Colonic mucosa (tissue), 4 donors: ENCODE data around the gene NAP1L4. TPM values are rescaled to one million over a fixed set of nuclear protein-coding genes. Genes with fewer than 3 reads are reported as not detected.

Source experiments
- DNase-seq: peaks from one replicate; pipeline ENCODE4 v3.0.0-alpha.2; 2020
- H3K27ac ChIP-seq: fragments of 200-600 bp; one replicate; pipeline ENCODE4 v1.8.0; 2021
- H3K27me3 ChIP-seq: fragments of 200-600 bp; one replicate; pipeline ENCODE4 v1.8.0; 2021
- H3K36me3 ChIP-seq: fragments of 200-600 bp; one replicate; pipeline ENCODE4 v1.8.0; 2021
- H3K4me1 ChIP-seq: fragments of 200-600 bp; one replicate; pipeline ENCODE4 v1.8.0; 2021; ENCODE audit warnings: mild to moderate bottlenecking
- H3K4me3 ChIP-seq: fragments of 200-600 bp; one replicate; pipeline ENCODE4 v1.8.0; 2021
- H3K9ac ChIP-seq, 2 donors: one replicate each; pipeline ENCODE4 v1.7.0; 2013; ENCODE audit warnings: control low read depth in 2 of 2, low read depth in 2 of 2, low read length in 2 of 2
- H3K9me3 ChIP-seq: fragments of 200-600 bp; one replicate; pipeline ENCODE4 v1.8.0; 2021
- intact Hi-C: fragments of 100-400 bp; cut with DNase I; formaldehyde crosslinking; loops from one replicate; pipeline ENCODE4 v1.14.1; 2022
- total RNA-seq, 2 donors: library from RNA; stranded (reverse); fragmentation: NEBNext Ultra II Directional in 1 of 2; extraction: Animal tissue kit (Norgen Biotek cat#: 25700) in 1 of 2; gene quantifications; one replicate each; pipeline ENCODE4 v1.2.1, GENCODE V29; 2021
- TF ChIP-seq, protein P1 (sequence below): fragments of 200-600 bp; IDR thresholded peaks from one replicate; pipeline ENCODE4 v1.8.0; 2022; ENCODE audit warnings: antibody characterized with exemption, mild to moderate bottlenecking
- donor health status: healthy.
- donor health status: DM: no; HTN: no; CAD: no.
- donor health status: DM: no; HTN: no; CAD: no.

NAP1L4 gene
- total RNA-seq, 2 donors from 2014 or later, result 96.1 to 134 TPM

GRCh38 chr11:2934611-2935239 lies 57.4 kb downstream of the NAP1L4 start:
- H3K9me3 ChIP-seq, result no peaks in the 10 kb centered on the region
- intact Hi-C loops, result loop anchor here (5.0 kb wide), 1 partner anchor 42 kb away; no protein-coding TSS in a partner anchor

GRCh38 chr11:2934021-2934550 lies 58.0 kb downstream of the NAP1L4 start:
- Histone ChIP-seq H3K4me1 (no peaks in the 10 kb centered on the region), H3K27ac (no peak overlapping the region), H3K9me3 (no peaks in the 10 kb centered on the region), H3K9ac (no peak overlapping the region), H3K36me3 (no peaks in the 10 kb centered on the region), H3K4me3 (no peak overlapping the region), H3K27me3 (no peaks in the 10 kb centered on the region)
- TF ChIP-seq, protein P1, sequence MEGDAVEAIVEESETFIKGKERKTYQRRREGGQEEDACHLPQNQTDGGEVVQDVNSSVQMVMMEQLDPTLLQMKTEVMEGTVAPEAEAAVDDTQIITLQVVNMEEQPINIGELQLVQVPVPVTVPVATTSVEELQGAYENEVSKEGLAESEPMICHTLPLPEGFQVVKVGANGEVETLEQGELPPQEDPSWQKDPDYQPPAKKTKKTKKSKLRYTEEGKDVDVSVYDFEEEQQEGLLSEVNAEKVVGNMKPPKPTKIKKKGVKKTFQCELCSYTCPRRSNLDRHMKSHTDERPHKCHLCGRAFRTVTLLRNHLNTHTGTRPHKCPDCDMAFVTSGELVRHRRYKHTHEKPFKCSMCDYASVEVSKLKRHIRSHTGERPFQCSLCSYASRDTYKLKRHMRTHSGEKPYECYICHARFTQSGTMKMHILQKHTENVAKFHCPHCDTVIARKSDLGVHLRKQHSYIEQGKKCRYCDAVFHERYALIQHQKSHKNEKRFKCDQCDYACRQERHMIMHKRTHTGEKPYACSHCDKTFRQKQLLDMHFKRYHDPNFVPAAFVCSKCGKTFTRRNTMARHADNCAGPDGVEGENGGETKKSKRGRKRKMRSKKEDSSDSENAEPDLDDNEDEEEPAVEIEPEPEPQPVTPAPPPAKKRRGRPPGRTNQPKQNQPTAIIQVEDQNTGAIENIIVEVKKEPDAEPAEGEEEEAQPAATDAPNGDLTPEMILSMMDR, result no peak
- intact Hi-C loops, result loop anchor here (5.0 kb wide), 1 partner anchor 42 kb away; no protein-coding TSS in a partner anchor
- DNase-seq, result no peak

More at GRCh38 chr11:2934611-2935239, 57.4 kb downstream of the NAP1L4 start:
- H3K36me3 ChIP-seq, result no peaks in the 10 kb centered on the region
- TF ChIP-seq, protein P1, result no peak
- no peak overlapping the region for H3K27ac ChIP-seq
- H3K27me3 ChIP-seq, result no peaks in the 10 kb centered on the region
- H3K9ac ChIP-seq, result no peak overlapping the region
- no peaks in the 10 kb centered on the region for H3K4me1 ChIP-seq
- H3K4me3 ChIP-seq, result no peak overlapping the region
- no peak for DNase-seq

DNA sequence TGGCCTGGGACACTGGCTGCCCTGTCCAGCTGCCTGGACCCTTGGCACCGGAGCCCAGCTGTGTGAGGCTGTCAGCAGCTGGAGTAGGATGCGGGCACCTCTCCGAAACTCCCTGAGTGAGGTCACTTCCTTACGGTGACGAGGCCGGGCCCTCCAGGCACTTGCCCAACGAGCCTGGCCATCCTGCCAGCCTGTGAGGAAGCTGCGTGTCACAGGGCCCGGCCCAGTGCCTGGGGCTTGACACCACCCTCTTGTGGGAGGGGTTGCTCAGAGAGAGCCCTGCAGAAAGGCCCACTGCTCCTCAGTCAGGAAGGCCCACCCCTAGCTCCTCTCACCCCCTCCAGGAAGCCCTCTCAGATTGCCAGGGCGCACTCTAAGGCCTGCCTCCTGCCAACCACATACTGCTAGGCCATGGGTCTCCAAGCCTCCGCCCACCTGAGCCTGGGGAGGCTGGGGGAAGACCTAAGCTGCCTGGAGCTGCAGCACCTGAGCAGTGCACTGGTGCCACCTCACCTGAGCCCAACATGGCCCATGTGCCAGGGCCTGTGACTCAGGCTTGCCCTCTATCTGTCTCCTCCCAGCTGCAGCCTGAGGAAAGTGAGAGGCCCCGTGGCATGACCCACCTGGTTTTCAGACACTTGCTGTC lies 58.6 kb downstream of the NAP1L4 start:
- H3K27me3 ChIP-seq, result no peaks in the 10 kb centered on the region
- TF ChIP-seq, protein P1, result no peak
- H3K4me3 ChIP-seq, result no peak overlapping the region
- DNase-seq, result peak; percentile 78
- no peaks in the 10 kb centered on the region for H3K4me1 ChIP-seq
- no peaks in the 10 kb centered on the region for H3K36me3 ChIP-seq
- H3K27ac ChIP-seq, result no peak overlapping the region
- H3K9me3 ChIP-seq, result no peaks in the 10 kb centered on the region
- H3K9ac ChIP-seq, result peak overlapping the region in 1 of 2 donors; percentile 48
- intact Hi-C loops, result loop anchor here (5.0 kb wide), 1 partner anchor 41 kb away; no protein-coding TSS in a partner anchor

GRCh38 chr11:2932850-2933251 lies 59.3 kb downstream of the NAP1L4 start:
- TF ChIP-seq, protein P1, result no peak
- H3K9me3 ChIP-seq, result no peaks in the 10 kb centered on the region
- peak overlapping the region in 1 of 2 donors; percentile 48 for H3K9ac ChIP-seq
- peaks cover under 1% of the 10 kb centered on the region for H3K4me1 ChIP-seq
- intact Hi-C loops, result loop anchor here (5.0 kb wide), 1 partner anchor 41 kb away; no protein-coding TSS in a partner anchor
- peak; percentile 21 for DNase-seq
- no peaks in the 10 kb centered on the region for H3K36me3 ChIP-seq
- no peak overlapping the region for H3K27ac ChIP-seq
- H3K4me3 ChIP-seq, result no peak overlapping the region
- H3K27me3 ChIP-seq, result no peaks in the 10 kb centered on the region

- peaks cover 5% of the 10 kb centered on the region for H3K4me1 ChIP-seq
- peak overlapping the region in 1 of 2 donors; percentile 26 for H3K9ac ChIP-seq
These were observed 60.1 kb downstream of the NAP1L4 start for GRCh38 chr11:2931771-2932738.

More at GRCh38 chr11:2931771-2932738, 60.1 kb downstream of the NAP1L4 start:
- peak; percentile 26 for DNase-seq
- H3K4me3 ChIP-seq, result no peak overlapping the region
- TF ChIP-seq, protein P1, result no peak
- H3K36me3 ChIP-seq, result no peaks in the 10 kb centered on the region
- no peaks in the 10 kb centered on the region for H3K27me3 ChIP-seq
- intact Hi-C loops, result loop anchor here (5.0 kb wide), 1 partner anchor 40 kb away; no protein-coding TSS in a partner anchor
- H3K9me3 ChIP-seq, result no peaks in the 10 kb centered on the region
- no peak overlapping the region for H3K27ac ChIP-seq
